PC-3 (cell line): Measurements from ENCODE around the gene BCO1. TPM values are rescaled to one million over a fixed set of nuclear protein-coding genes. Genes with fewer than 3 reads are reported as not detected.

Source experiments
- ATAC-seq: fragments of 200-7000 bp; cut with Tn5 transposase; 2 replicates; pipeline ENCODE4 v1.9.1; 2020; ENCODE audit warnings: mild to moderate bottlenecking, moderate library complexity
- BruUV-seq: library from RNA; stranded (reverse); fragments of 400-500 nt; replicated peaks from 2 replicates; lab custom pipeline; 2021; lab: Mats Ljungman, UMichigan
- CTCF ChIA-PET: fragments of 300-600 bp; sonication (Branson Sonifier 250); formaldehyde crosslinking; loops from one replicate; lab custom pipeline; 2022; ENCODE audit warnings: antibody characterized with exemption; lab: Charles Lee
- POLR2A ChIA-PET: fragments of 300-600 bp; sonication (Branson Sonifier 250); formaldehyde crosslinking; loops from one replicate; lab custom pipeline; 2022; ENCODE audit warnings: antibody characterized with exemption; ENCODE audit not compliant: unreplicated experiment; lab: Charles Lee
- DNase-seq: peaks from one replicate; pipeline ENCODE4 v3.0.0-alpha.2; 2015
- H2AFZ ChIP-seq: fragments of 300-600 bp; sonication (generic); 2 replicates; pipeline ENCODE4 v1.6.0; 2016; ENCODE audit warnings: antibody characterized with exemption, low read length
- H3F3A ChIP-seq: fragments of 300-600 bp; sonication (generic); one replicate; pipeline ENCODE4 v1.6.0; 2017; ENCODE audit warnings: antibody characterized with exemption, low read length, control low read depth, mild to moderate bottlenecking; ENCODE audit not compliant: unreplicated experiment
- H3K27ac ChIP-seq: fragments of 300-600 bp; sonication (generic); 2 replicates; pipeline ENCODE4 v1.5.1; 2016; ENCODE audit warnings: mild to moderate bottlenecking, low read length
- H3K27me3 ChIP-seq: fragments of 300-600 bp; sonication (generic); 2 replicates; pipeline ENCODE4 v1.6.1; 2016; ENCODE audit warnings: low read length, mixed read lengths
- H3K36me3 ChIP-seq: fragments of 300-600 bp; sonication (generic); 2 replicates; pipeline ENCODE4 v1.6.1; 2016; ENCODE audit warnings: low read depth, mixed run types, low read length, mixed read lengths
- H3K4me1 ChIP-seq: fragments of 300-600 bp; sonication (generic); 2 replicates; pipeline ENCODE4 v1.5.1; 2016; ENCODE audit warnings: low read length; ENCODE audit not compliant: insufficient read depth
- H3K4me2 ChIP-seq: fragments of 300-600 bp; sonication (generic); 2 replicates; pipeline ENCODE4 v1.6.0; 2016; ENCODE audit warnings: low read length
- H3K4me3 ChIP-seq: fragments of 300-600 bp; sonication (generic); 2 replicates; pipeline ENCODE4 v1.5.1; 2016; ENCODE audit warnings: mild to moderate bottlenecking, low read length, mixed read lengths
- H3K79me2 ChIP-seq: fragments of 300-600 bp; sonication (generic); 2 replicates; pipeline ENCODE4 v1.6.1; 2017; ENCODE audit warnings: low read length, mixed read lengths
- H3K9ac ChIP-seq: fragments of 300-600 bp; sonication (generic); 2 replicates; pipeline ENCODE4 v1.6.0; 2016; ENCODE audit warnings: mild to moderate bottlenecking, low read length
- H3K9me2 ChIP-seq: fragments of 300-600 bp; sonication (generic); replicated peaks from 2 replicates; pipeline ENCODE4 v1.6.1; 2016; ENCODE audit warnings: mixed run types, low read length, mixed read lengths
- H3K9me3 ChIP-seq: fragments of 300-600 bp; sonication (generic); 2 replicates; pipeline ENCODE4 v1.6.1; 2016; ENCODE audit warnings: low read length, mixed read lengths
- H4K20me1 ChIP-seq: fragments of 300-600 bp; sonication (generic); 2 replicates; pipeline ENCODE4 v1.6.1; 2016; ENCODE audit warnings: low read length, mixed read lengths
- EZH2 ChIP-seq: fragments of 300-600 bp; sonication (generic); IDR thresholded peaks from one replicate; pipeline ENCODE4 v1.6.1; 2017; ENCODE audit warnings: antibody characterized with exemption, mild to moderate bottlenecking, low read length; ENCODE audit not compliant: unreplicated experiment
- EZH2phosphoT487 ChIP-seq: fragments of 300-600 bp; sonication (generic); IDR thresholded peaks from 2 replicates; pipeline ENCODE4 v1.6.1; 2018; ENCODE audit warnings: mild to moderate bottlenecking, antibody characterized with exemption, low read length, borderline replicate concordance
- intact Hi-C: fragments of 100-400 bp; cut with micrococcal nuclease; formaldehyde crosslinking; loops from 2 replicates; pipeline ENCODE4 v1.9.0; 2023
- total RNA-seq: library from RNA; depleted of rRNA; stranded (reverse); fragments of >200 nt; gene quantifications from 2 replicates; pipeline ENCODE4 v1.2.3, GENCODE V29; 2014
- TF ChIP-seq, protein P1 (sequence below): fragments of 300-600 bp; sonication (generic); conservative IDR thresholded peaks from 2 replicates; pipeline ENCODE4 v1.5.1; 2017; ENCODE audit warnings: antibody characterized with exemption, low read depth, mild to moderate bottlenecking, low read length

The BCO1 gene
- total RNA-seq, 1 experiment from 2014 or later = not detected

DNA sequence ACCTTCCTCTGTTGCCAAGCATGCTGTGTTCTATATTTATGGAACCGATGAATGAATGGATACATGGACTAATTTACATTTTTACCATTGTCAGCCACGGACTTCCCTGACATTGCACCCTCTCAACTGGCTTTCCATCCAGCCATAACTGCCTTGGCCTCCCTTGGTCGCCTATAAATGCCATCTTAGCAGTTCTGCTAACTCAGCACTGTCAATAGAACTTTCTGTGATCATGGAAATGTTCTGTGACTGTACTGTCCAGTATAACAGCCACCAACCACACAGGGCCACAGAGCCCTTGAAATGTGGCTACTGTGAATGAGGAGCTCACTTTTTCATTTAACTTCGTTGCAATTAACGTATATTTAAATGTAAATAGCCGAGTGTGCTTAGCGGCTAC is 8.7 kb upstream of the BCO1 start:
- DNase-seq (no peak), ATAC-seq (no peak)
- H3K4me2 ChIP-seq = no peak overlapping the region
- H3K27ac ChIP-seq = no peak overlapping the region
- ChIA-PET POLR2A (interaction anchor here (0.5 kb wide), 1 partner anchor 132 kb away, joined by 3 read pairs; no protein-coding TSS in a partner anchor), CTCF (no interaction called here)
- no peak overlapping the region for H3K4me3 ChIP-seq
- intact Hi-C loops = no loop called here
- peaks cover 21% of the 10 kb centered on the region for H3K27me3 ChIP-seq
- no peak for TF ChIP-seq EZH2
- no peaks in the 10 kb centered on the region for H3K4me1 ChIP-seq
- no peaks in the 10 kb centered on the region for H4K20me1 ChIP-seq
- H3K36me3 ChIP-seq = no peaks in the 10 kb centered on the region
- no peaks in the 10 kb centered on the region for H3F3A ChIP-seq
- no peak overlapping the region for H3K9ac ChIP-seq
- H3K79me2 ChIP-seq = no peaks in the 10 kb centered on the region
- no peaks in the 10 kb centered on the region for H3K9me3 ChIP-seq
- no TSS peak for BruUV-seq
- H3K9me2 ChIP-seq = no peaks in the 10 kb centered on the region
- H2AFZ ChIP-seq = no peak overlapping the region

- no peaks in the 10 kb centered on the region for H3K79me2 ChIP-seq
- no peak overlapping the region for H2AFZ ChIP-seq
- H3K4me2 ChIP-seq = no peak overlapping the region
- DNase-seq (no peak), ATAC-seq (no peak)
- no peaks in the 10 kb centered on the region for H3K9me3 ChIP-seq
- H3K9me2 ChIP-seq = no peaks in the 10 kb centered on the region
- no peak for TF ChIP-seq EZH2
- TF ChIP-seq, protein P1, sequence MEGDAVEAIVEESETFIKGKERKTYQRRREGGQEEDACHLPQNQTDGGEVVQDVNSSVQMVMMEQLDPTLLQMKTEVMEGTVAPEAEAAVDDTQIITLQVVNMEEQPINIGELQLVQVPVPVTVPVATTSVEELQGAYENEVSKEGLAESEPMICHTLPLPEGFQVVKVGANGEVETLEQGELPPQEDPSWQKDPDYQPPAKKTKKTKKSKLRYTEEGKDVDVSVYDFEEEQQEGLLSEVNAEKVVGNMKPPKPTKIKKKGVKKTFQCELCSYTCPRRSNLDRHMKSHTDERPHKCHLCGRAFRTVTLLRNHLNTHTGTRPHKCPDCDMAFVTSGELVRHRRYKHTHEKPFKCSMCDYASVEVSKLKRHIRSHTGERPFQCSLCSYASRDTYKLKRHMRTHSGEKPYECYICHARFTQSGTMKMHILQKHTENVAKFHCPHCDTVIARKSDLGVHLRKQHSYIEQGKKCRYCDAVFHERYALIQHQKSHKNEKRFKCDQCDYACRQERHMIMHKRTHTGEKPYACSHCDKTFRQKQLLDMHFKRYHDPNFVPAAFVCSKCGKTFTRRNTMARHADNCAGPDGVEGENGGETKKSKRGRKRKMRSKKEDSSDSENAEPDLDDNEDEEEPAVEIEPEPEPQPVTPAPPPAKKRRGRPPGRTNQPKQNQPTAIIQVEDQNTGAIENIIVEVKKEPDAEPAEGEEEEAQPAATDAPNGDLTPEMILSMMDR = no peak
- no peak for TF ChIP-seq EZH2phosphoT487
- no peaks in the 10 kb centered on the region for H3K4me1 ChIP-seq
- H3K9ac ChIP-seq = no peak overlapping the region
- no peak overlapping the region for H3K27ac ChIP-seq
- no peaks in the 10 kb centered on the region for H4K20me1 ChIP-seq
- ChIA-PET CTCF (no interaction called here), POLR2A (no interaction called here)
- intact Hi-C loops = no loop called here
- no peak overlapping the region for H3K4me3 ChIP-seq
- no TSS peak for BruUV-seq
- peaks cover 21% of the 10 kb centered on the region for H3K27me3 ChIP-seq
- H3F3A ChIP-seq = no peaks in the 10 kb centered on the region
- H3K36me3 ChIP-seq = no peaks in the 10 kb centered on the region
These were observed 7.5 kb upstream of the BCO1 start for GRCh38 chr16:81231014-81231413.

DNA sequence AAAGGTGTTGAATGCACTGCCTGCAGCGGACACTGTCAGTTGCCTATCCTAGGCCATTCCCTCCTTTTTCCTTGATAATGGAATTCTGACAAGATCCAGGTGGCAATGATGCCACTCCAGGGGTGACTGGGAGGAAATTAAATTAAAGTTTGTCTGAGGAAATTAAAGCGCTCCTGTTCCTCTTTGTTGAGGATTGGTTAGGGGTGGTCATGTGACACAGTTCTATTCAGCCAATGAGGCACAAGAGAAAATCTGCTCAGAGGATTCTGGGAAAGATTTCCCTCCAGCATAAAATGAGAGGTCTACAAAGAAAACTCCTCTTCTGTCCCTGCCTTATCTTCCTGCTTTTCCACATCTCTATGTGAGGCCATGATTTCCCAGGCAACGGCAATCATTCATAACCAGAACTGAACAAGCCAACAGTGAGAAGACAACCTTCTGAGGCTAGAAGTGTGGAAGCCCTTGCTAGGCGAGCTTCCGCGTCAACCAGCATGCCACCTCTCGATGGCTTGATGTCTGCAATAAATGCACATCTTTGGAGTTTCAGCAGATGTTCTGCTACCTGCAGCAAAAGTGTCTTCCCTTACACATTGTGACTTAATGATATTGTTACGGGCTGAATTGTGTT is 5.6 kb upstream of the BCO1 start:
- H2AFZ ChIP-seq = no peak overlapping the region
- H3K4me3 ChIP-seq = no peak overlapping the region
- no peaks in the 10 kb centered on the region for H3K4me1 ChIP-seq
- H3K9me2 ChIP-seq = no peaks in the 10 kb centered on the region
- no peaks in the 10 kb centered on the region for H4K20me1 ChIP-seq
- POLR2A ChIA-PET = no interaction called here
- no peak overlapping the region for H3K4me2 ChIP-seq
- H3K9ac ChIP-seq = no peak overlapping the region
- no peaks in the 10 kb centered on the region for H3F3A ChIP-seq
- DNase-seq (no peak), ATAC-seq (no peak)
- no peaks in the 10 kb centered on the region for H3K36me3 ChIP-seq
- CTCF ChIA-PET = no interaction called here
- H3K79me2 ChIP-seq = no peaks in the 10 kb centered on the region
- H3K27me3 ChIP-seq = peaks cover 21% of the 10 kb centered on the region
- intact Hi-C loops = no loop called here
- no peak overlapping the region for H3K27ac ChIP-seq
- no TSS peak for BruUV-seq
- TF ChIP-seq, protein P1 = no peak
- TF ChIP-seq EZH2 = no peak
- H3K9me3 ChIP-seq = no peaks in the 10 kb centered on the region
